Lung (tissue), 12 donors: ENCODE results near the gene TNIK. TPM values are rescaled to one million over a fixed set of nuclear protein-coding genes. Genes with fewer than 3 reads are reported as not detected.

ENCODE experiments used
- ATAC-seq: fragments of 200-7000 bp; cut with Tn5 transposase; one replicate; pipeline ENCODE4 v1.9.1; 2020; ENCODE audit warnings: moderate number of reproducible peaks; ENCODE audit not compliant: insufficient read depth, low FRiP score
- DNase-seq, 3 donors: peaks; one replicate each; pipeline ENCODE4 v3.0.0-alpha.2; 2013 to 2017
- H3K27ac ChIP-seq, 2 donors: one replicate each; pipeline ENCODE4 v1.5.1; 2013; ENCODE audit warnings: mild to moderate bottlenecking in 2 of 2, moderate library complexity in 2 of 2, control low read depth in 1 of 2, inconsistent platforms in 1 of 2, low read depth in 1 of 2, low read length in 1 of 2
- H3K27me3 ChIP-seq, 3 donors: one replicate each; pipeline ENCODE4 v1.5.1; 2013; ENCODE audit warnings: low read length in 2 of 3; ENCODE audit not compliant: control insufficient read depth in 3 of 3, insufficient read depth in 3 of 3
- H3K36me3 ChIP-seq, 4 donors: one replicate each; pipeline ENCODE4 v1.5.1; 2013; ENCODE audit warnings: low read length in 4 of 4, mild to moderate bottlenecking in 1 of 4, moderate library complexity in 1 of 4; ENCODE audit not compliant: control insufficient read depth in 4 of 4, insufficient read depth in 4 of 4
- H3K4me1 ChIP-seq, 5 donors: one replicate each; pipeline ENCODE4 v1.5.1; 2013; ENCODE audit warnings: low read length in 5 of 5, mild to moderate bottlenecking in 2 of 5, moderate library complexity in 1 of 5; ENCODE audit not compliant: control insufficient read depth in 5 of 5, insufficient read depth in 5 of 5
- H3K4me3 ChIP-seq: one replicate; pipeline ENCODE4 v1.5.1; 2013; ENCODE audit warnings: mild to moderate bottlenecking, control low read depth, moderate library complexity
- H3K9ac ChIP-seq, 2 donors: one replicate each; pipeline ENCODE4 v1.5.1; 2013; ENCODE audit warnings: low read length in 2 of 2, control low read depth in 1 of 2; ENCODE audit not compliant: insufficient read depth in 1 of 2
- H3K9me3 ChIP-seq, 4 donors: one replicate each; pipeline ENCODE4 v1.5.1; 2013; ENCODE audit warnings: low read length in 3 of 4, mild to moderate bottlenecking in 1 of 4, moderate library complexity in 1 of 4; ENCODE audit not compliant: control insufficient read depth in 4 of 4, insufficient read depth in 3 of 4
- WGBS, 2 donors: extraction: QIAGEN DNeasy Blood & Tissue Kit; methylation state at CpG; one replicate each; pipeline ENCODE4 v1.1.7; 2013; 5-methylcytosine and 5-hydroxymethylcytosine counted together
- polyA plus RNA-seq, 2 donors: library from polyadenylated mRNA; stranded (reverse); fragments of 200-250 nt; gene quantifications; one replicate each; pipeline ENCODE4 v1.2.1, GENCODE V29; 2013
- total RNA-seq, 2 donors: library from RNA; depleted of rRNA in 1 of 2; stranded (reverse); fragments of >200 nt in 1 of 2; gene quantifications; one replicate each; pipeline ENCODE4 v1.2.1, GENCODE V29; 2014 to 2021
- TF ChIP-seq, protein P1 (sequence below): IDR thresholded peaks from 2 replicates; pipeline ENCODE4 v1.5.1; 2012; ENCODE audit warnings: mild to moderate bottlenecking; ENCODE audit errors: control extremely low read depth, extremely low read depth
- donor health status: control.
- donor health status: control.
- donor health status: Bipolar disorder and iron deficiency.
- donor health status: healthy.
- donor health status: DM: yes; HTN: yes; CAD: no.

TNIK gene
- total and polyA plus RNA-seq, 4 donors, result 9.4 to 36.3 (median 14.3) TPM

DNA sequence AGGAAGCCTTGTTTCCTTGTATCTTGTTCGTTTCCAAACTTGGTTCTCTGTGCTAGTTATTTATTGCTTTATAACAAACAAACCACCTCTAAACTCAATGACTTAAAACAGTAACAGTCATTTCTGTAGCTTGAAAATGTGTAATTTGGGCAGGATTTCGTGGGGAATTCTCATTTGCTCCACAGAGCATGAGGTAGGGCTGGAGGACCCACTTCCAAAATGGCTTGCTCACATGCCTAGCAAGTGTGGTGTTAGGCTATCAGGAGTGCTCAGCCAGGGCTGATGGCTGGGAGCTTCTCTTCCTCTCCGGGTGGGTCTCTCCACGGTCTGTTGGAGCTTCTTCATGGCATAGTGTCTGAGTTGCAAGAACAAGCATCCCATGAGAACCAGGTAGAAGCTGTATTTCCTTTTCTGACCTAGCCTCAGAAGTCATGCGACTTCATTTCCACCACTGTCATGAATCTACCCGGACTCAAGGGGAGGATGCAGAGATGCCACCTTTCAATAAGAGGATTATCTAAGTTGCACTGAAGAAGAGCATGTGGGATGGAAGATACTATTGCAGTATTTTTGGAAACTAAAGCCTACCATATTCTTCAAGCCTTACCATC is 8.2 kb upstream of the TNIK start:
- no peak overlapping the region for H3K4me3 ChIP-seq
- ATAC-seq, result no peak
- TF ChIP-seq, protein P1, sequence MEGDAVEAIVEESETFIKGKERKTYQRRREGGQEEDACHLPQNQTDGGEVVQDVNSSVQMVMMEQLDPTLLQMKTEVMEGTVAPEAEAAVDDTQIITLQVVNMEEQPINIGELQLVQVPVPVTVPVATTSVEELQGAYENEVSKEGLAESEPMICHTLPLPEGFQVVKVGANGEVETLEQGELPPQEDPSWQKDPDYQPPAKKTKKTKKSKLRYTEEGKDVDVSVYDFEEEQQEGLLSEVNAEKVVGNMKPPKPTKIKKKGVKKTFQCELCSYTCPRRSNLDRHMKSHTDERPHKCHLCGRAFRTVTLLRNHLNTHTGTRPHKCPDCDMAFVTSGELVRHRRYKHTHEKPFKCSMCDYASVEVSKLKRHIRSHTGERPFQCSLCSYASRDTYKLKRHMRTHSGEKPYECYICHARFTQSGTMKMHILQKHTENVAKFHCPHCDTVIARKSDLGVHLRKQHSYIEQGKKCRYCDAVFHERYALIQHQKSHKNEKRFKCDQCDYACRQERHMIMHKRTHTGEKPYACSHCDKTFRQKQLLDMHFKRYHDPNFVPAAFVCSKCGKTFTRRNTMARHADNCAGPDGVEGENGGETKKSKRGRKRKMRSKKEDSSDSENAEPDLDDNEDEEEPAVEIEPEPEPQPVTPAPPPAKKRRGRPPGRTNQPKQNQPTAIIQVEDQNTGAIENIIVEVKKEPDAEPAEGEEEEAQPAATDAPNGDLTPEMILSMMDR, result no peak
- 86 to 89% methylated on average over 6 of the region's 6 CpGs for WGBS, 2 donors
- no peak for DNase-seq
- no peaks in the 10 kb centered on the region for H3K27me3 ChIP-seq
- no peaks in the 10 kb centered on the region for H3K36me3 ChIP-seq
- no peaks in the 10 kb centered on the region for H3K9me3 ChIP-seq
- H3K27ac ChIP-seq, result no peak overlapping the region
- no peaks in the 10 kb centered on the region for H3K4me1 ChIP-seq
- H3K9ac ChIP-seq, result no peak overlapping the region

- 79 to 87% methylated on average over 3 of the region's 3 CpGs for WGBS, 2 donors
- H3K27ac ChIP-seq, result no peak overlapping the region
- TF ChIP-seq, protein P1, result no peak
- H3K9ac ChIP-seq, result no peak overlapping the region
- ATAC-seq (no peak), DNase-seq (no peak)
- H3K9me3 ChIP-seq, result no peaks in the 10 kb centered on the region
- peaks cover 0 to 6% (median 0%) of the 10 kb centered on the region in 5 donors for H3K4me1 ChIP-seq
- peaks cover 0 to 18% (median 8%) of the 10 kb centered on the region in 3 donors for H3K27me3 ChIP-seq
- no peaks in the 10 kb centered on the region for H3K36me3 ChIP-seq
- H3K4me3 ChIP-seq, result no peak overlapping the region
These were observed 5.6 kb upstream of the TNIK start for GRCh38 chr3:171465763-171466162.

DNA sequence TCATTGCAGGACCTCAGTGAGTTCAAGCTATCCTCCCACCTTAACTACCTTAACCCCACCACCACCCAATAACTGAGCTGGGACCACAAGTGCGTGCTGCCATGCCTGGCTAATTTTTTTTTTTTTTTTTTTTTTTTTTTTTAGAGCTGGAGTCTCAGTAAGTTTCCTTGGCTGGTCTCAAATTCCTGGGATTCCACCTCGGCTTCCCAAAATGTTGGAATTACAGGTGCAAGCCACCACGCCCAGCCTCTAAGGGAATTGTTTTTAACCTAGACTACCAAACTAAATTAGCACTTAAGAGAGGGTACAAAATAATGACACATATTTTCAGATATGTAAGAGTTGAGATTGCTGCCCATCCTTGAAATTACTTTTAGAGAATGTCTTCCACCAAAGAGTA is 4.3 kb upstream of the TNIK start:
- Histone ChIP-seq H3K9ac (no peak overlapping the region), H3K27ac (no peak overlapping the region), H3K4me1 (peaks cover 0 to 7% (median 0%) of the 10 kb centered on the region in 5 donors), H3K4me3 (no peak overlapping the region), H3K9me3 (no peaks in the 10 kb centered on the region), H3K27me3 (peaks cover 0 to 21% (median 8%) of the 10 kb centered on the region in 3 donors), H3K36me3 (no peaks in the 10 kb centered on the region)
- ATAC-seq (no peak), DNase-seq (no peak)
- TF ChIP-seq, protein P1, result no peak
- WGBS, 2 donors, result 93 to 94% methylated on average over 3 of the region's 3 CpGs

DNA sequence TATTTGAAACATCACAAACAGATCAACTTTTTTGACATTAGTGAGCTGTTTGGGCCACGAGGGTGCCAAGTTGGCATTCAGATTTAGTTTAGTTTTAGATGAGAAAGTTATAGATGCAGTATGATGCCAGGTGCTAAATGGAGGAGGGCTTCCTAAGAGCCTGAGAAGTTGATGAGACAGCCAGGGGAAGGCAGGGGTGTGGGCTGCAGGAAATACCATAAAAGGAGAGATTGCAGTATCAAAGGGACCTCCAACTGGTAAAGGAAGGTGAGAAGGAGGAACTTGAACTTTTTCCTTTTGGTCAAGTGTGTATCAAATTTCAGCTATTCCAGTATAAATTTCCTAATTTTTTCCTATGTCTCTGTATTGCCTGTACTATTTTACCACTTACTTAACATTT is 2.0 kb upstream of the TNIK start:
- ATAC-seq (no peak), DNase-seq (no peak)
- no peaks in the 10 kb centered on the region for H3K36me3 ChIP-seq
- peaks cover 0 to 35% (median 8%) of the 10 kb centered on the region in 3 donors for H3K27me3 ChIP-seq
- H3K9ac ChIP-seq, result no peak overlapping the region
- WGBS, 2 donors, result 45 to 68% methylated on average over 1 of the region's 1 CpG
- no peak overlapping the region for H3K4me3 ChIP-seq
- H3K27ac ChIP-seq, result no peak overlapping the region
- TF ChIP-seq, protein P1, result no peak
- no peaks in the 10 kb centered on the region for H3K9me3 ChIP-seq
- H3K4me1 ChIP-seq, result peaks cover 0 to 18% (median 5%) of the 10 kb centered on the region in 5 donors
